ENCODE data around the gene CRYBB1. TPM values are rescaled to one million over a fixed set of nuclear protein-coding genes. Genes with fewer than 3 reads are reported as not detected.

CRYBB1 gene
- total and polyA plus RNA-seq, 2 of the 13 experiments (the other 11 are each of a cell fraction or from before 2014, with no cell fraction given): not detected

DNA sequence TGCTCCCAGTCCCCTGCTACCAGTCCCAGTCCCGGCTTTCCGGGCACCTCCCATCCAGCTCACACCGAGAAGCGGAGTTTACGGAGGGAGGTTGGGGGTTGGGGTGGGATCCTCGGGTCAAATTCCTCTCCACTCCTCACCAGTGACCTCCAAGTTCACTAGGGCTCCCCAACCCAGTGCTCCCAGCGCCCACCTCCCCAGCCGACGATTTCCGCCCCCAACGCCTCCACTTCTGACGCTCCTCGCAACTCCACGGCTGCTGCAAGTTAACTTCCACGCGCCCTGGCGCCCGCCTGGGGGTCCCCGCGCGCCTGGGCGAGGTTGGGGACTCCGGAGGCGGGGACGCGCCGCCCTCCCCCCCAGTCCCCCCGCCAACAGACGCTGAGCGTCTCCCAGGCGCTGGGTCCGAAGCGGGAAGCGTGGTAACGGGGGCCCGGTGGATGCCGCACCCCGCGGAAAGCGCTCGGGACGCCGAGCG lies 28.4 kb downstream of the CRYBB1 start (continued):
- TF ChIP-seq TOE1 (CRISPR knock-in tag; IDR thresholded peaks at IDR 0.05) (no peak), SIX4 (CRISPR knock-in tag; IDR thresholded peaks at IDR 0.05) (no peak), EEA1 (CRISPR knock-in tag; IDR thresholded peaks at IDR 0.05; ENCODE audit: borderline replicate concordance) (peak; percentile 25; the same call in 1 of the 2 replicates), NCOR1 (IDR thresholded peaks at IDR 0.05; ENCODE audit: borderline replicate concordance, low read length) (no peak), ZNF615 (CRISPR knock-in tag; IDR thresholded peaks at IDR 0.05; ENCODE audit: borderline replicate concordance) (no peak), NFYB (CRISPR knock-in tag; IDR thresholded peaks at IDR 0.05) (0 out of 2 replicates have a peak, but pooled peaks have one; percentile 12), MXD4 (CRISPR knock-in tag; IDR thresholded peaks at IDR 0.05) (no peak), EZH2 (conservative IDR thresholded peaks at IDR 0.05; ENCODE audit: low read depth, low read length) (no peak), SETDB1 (CRISPR knock-in tag; IDR thresholded peaks at IDR 0.05; ENCODE audit: borderline replicate concordance) (no peak), ZBTB3 (CRISPR knock-in tag; IDR thresholded peaks at IDR 0.05; ENCODE audit: borderline replicate concordance, low read depth) (no peak), NCOA1 (CRISPR knock-in tag; IDR thresholded peaks at IDR 0.05) (no peak), JDP2 (CRISPR knock-in tag; IDR thresholded peaks at IDR 0.05; ENCODE audit: borderline replicate concordance) (no peak), ZNF264 (CRISPR knock-in tag; IDR thresholded peaks at IDR 0.05) (no peak), ZNF607 (CRISPR knock-in tag; IDR thresholded peaks at IDR 0.05; ENCODE audit: borderline replicate concordance) (peak; percentile 38; the same call in 1 of the 2 replicates), FOXM1 (CRISPR knock-in tag; IDR thresholded peaks at IDR 0.05) (no peak)
- TF ChIP-seq, protein P1, sequence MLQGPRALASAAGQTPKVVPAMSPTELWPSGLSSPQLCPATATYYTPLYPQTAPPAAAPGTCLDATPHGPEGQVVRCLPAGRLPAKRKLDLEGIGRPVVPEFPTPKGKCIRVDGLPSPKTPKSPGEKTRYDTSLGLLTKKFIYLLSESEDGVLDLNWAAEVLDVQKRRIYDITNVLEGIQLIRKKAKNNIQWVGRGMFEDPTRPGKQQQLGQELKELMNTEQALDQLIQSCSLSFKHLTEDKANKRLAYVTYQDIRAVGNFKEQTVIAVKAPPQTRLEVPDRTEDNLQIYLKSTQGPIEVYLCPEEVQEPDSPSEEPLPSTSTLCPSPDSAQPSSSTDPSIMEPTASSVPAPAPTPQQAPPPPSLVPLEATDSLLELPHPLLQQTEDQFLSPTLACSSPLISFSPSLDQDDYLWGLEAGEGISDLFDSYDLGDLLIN (CRISPR knock-in tag; IDR thresholded peaks at IDR 0.05; ENCODE audit: borderline replicate concordance): no peak
- TF ChIP-seq, protein P2, sequence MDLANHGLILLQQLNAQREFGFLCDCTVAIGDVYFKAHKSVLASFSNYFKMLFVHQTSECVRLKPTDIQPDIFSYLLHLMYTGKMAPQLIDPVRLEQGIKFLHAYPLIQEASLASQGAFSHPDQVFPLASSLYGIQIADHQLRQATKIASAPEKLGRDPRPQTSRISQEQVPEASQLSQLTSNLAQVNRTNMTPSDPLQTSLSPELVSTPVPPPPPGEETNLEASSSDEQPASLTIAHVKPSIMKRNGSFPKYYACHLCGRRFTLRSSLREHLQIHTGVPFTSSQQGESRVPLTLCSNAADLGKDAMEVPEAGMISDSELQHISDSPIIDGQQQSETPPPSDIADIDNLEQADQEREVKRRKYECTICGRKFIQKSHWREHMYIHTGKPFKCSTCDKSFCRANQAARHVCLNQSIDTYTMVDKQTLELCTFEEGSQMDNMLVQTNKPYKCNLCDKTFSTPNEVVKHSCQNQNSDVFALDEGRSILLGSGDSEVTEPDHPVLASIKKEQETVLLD (CRISPR knock-in tag; IDR thresholded peaks at IDR 0.05; ENCODE audit: low read depth): no peak
- TF ChIP-seq, protein P3, sequence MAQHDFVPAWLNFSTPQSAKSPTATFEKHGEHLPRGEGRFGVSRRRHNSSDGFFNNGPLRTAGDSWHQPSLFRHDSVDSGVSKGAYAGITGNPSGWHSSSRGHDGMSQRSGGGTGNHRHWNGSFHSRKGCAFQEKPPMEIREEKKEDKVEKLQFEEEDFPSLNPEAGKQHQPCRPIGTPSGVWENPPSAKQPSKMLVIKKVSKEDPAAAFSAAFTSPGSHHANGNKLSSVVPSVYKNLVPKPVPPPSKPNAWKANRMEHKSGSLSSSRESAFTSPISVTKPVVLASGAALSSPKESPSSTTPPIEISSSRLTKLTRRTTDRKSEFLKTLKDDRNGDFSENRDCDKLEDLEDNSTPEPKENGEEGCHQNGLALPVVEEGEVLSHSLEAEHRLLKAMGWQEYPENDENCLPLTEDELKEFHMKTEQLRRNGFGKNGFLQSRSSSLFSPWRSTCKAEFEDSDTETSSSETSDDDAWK (CRISPR knock-in tag; IDR thresholded peaks at IDR 0.05): no peak
- TF ChIP-seq, protein P4, sequence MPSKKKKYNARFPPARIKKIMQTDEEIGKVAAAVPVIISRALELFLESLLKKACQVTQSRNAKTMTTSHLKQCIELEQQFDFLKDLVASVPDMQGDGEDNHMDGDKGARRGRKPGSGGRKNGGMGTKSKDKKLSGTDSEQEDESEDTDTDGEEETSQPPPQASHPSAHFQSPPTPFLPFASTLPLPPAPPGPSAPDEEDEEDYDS (CRISPR knock-in tag; IDR thresholded peaks at IDR 0.05): no peak
- TF ChIP-seq, protein P5, sequence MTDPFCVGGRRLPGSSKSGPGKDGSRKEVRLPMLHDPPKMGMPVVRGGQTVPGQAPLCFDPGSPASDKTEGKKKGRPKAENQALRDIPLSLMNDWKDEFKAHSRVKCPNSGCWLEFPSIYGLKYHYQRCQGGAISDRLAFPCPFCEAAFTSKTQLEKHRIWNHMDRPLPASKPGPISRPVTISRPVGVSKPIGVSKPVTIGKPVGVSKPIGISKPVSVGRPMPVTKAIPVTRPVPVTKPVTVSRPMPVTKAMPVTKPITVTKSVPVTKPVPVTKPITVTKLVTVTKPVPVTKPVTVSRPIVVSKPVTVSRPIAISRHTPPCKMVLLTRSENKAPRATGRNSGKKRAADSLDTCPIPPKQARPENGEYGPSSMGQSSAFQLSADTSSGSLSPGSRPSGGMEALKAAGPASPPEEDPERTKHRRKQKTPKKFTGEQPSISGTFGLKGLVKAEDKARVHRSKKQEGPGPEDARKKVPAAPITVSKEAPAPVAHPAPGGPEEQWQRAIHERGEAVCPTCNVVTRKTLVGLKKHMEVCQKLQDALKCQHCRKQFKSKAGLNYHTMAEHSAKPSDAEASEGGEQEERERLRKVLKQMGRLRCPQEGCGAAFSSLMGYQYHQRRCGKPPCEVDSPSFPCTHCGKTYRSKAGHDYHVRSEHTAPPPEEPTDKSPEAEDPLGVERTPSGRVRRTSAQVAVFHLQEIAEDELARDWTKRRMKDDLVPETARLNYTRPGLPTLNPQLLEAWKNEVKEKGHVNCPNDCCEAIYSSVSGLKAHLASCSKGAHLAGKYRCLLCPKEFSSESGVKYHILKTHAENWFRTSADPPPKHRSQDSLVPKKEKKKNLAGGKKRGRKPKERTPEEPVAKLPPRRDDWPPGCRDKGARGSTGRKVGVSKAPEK (CRISPR knock-in tag; IDR thresholded peaks at IDR 0.05; ENCODE audit: borderline replicate concordance): no peak
- TF ChIP-seq, protein P6, sequence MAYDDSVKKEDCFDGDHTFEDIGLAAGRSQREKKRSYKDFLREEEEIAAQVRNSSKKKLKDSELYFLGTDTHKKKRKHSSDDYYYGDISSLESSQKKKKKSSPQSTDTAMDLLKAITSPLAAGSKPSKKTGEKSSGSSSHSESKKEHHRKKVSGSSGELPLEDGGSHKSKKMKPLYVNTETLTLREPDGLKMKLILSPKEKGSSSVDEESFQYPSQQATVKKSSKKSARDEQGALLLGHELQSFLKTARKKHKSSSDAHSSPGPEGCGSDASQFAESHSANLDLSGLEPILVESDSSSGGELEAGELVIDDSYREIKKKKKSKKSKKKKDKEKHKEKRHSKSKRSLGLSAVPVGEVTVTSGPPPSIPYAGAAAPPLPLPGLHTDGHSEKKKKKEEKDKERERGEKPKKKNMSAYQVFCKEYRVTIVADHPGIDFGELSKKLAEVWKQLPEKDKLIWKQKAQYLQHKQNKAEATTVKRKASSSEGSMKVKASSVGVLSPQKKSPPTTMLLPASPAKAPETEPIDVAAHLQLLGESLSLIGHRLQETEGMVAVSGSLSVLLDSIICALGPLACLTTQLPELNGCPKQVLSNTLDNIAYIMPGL (CRISPR knock-in tag; IDR thresholded peaks at IDR 0.05; ENCODE audit: borderline replicate concordance in 1 of 2, low read depth in 1 of 2): no peak
